ENCODE data around the gene BPI.
"Not testable (repeated sequence)": the region's sequence is repeated elsewhere in the genome, so short reads cannot be mapped to it uniquely, and the experiment has no call there.

The BPI gene

DNA sequence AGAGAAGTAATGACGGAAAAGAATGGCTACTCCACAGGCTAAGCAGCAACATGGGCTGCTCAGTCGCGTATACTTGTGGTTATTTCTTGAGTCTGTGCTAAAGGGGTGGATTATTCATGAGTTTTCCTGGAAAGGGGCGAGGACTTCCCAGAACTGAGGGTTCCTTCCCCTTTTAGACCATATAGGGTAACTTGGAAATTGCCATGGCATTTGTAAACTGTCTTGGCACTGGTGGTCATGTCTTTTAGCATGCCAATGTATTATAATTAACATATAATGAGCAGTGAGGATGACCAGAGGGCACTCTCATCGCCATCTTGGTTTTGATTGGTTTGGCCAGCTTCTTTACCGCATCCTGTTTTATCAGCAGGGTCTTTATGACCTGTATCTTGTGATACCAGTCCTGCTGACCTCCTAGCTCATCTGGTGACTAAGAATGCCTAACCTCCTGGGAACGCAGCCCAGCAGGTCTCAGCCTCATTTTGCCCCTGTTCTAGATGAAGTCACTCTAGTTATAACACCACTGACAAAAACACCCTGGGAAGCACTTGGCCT is 53.8 kb downstream of the BPI start:
- no peak for DNase-seq (ENCODE audit: low read depth in 1 of 2, low spot score in 1 of 2)

DNA sequence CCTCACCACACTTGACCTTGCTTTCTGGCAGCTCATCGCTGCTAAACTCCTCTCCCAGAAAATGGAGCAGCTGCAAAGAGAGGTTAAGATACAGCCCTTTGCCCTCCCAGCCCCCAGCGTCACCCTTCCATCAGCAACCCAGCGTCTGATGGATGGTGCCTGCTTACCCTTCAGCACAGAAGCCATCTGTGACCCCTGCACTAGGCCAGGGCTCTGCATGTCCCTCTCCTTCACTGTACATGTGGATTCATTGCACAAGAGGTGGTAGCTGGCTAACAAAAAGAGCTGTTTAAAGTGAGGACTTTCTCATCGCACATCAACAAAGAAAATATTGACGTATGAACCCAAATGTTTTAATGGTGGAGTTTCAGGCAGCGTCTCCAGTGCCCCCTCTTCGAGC is 54.6 kb downstream of the BPI start:
- DNase-seq (ENCODE audit: low read depth in 1 of 2, low spot score in 1 of 2): no peak

DNA sequence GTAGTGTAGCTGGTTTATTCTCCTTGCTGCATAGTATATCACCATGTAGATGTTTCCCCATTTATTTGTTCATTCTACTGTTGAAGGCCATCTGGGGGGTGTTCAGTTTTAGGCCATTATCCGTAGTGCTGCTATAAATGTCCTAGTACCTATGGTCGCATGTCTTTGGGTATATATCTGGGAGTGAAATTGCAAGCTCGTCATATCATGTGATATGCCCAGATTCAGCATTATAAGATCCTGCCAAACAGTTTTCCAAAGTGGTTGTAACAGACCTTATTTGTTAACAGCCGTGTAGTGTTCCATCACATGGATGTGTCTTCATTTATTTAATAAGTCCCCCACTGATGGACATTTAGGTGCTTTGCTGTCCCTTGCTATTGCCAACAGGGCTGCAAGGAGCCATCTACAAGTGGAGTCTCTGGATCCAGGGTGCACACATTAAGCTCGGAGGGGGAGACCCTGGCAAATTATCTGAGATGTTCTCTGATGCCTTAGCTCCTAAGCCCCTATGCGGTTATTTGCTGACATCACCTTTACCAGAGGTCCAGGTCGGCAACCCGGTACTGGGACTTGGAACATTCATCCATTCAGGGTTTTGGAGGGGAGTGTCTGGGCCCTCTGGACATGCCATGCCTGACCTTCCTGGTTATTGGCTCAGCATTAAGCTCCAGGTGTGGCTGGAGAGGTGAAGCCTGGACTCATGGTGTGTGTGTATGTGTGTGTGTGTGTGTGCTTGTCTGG is 59.2 kb downstream of the BPI start:
- no peak for DNase-seq (ENCODE audit: low read depth in 1 of 2, low spot score in 1 of 2)

- no peak for DNase-seq (ENCODE audit: low read depth in 1 of 2, low spot score in 1 of 2)
Observed at GRCh38 chr20:38369389-38369788, 65.4 kb downstream of the BPI start.

GRCh38 chr20:38372806-38373205 is 68.8 kb downstream of the BPI start:
- no peak for DNase-seq (ENCODE audit: low read depth in 1 of 2, low spot score in 1 of 2)

GRCh38 chr20:38373231-38373867 is 69.4 kb downstream of the BPI start:
- no peak for DNase-seq (ENCODE audit: low read depth in 1 of 2, low spot score in 1 of 2)

GRCh38 chr20:38373898-38374297 is 69.9 kb downstream of the BPI start:
- DNase-seq (ENCODE audit: low read depth in 1 of 2, low spot score in 1 of 2): no peak

- no peak for DNase-seq (ENCODE audit: low read depth in 1 of 2, low spot score in 1 of 2)
Observed at GRCh38 chr20:38377039-38377685, 73.2 kb downstream of the BPI start.

DNA sequence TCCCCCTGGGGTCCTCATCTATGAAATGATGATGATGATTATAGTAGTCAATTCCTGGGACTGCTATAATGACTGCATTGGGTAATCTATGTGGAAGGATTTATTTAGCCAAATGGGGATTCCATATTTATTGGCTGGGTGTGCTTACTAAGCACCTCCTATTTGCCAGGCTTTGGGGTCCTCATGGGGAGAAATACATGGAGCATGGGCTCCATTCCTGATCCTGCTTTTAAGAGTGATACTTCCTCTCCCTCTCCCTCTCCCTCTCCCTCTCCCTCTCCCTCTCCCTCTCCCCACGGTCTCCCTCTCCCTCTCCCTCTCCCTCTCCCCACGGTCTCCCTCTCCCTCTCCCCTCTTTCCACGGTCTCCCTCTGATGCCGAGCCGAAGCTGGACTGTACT is 73.9 kb downstream of the BPI start:
- not testable (repeated sequence) for DNase-seq (ENCODE audit: low read depth in 1 of 2, low spot score in 1 of 2)

DNA sequence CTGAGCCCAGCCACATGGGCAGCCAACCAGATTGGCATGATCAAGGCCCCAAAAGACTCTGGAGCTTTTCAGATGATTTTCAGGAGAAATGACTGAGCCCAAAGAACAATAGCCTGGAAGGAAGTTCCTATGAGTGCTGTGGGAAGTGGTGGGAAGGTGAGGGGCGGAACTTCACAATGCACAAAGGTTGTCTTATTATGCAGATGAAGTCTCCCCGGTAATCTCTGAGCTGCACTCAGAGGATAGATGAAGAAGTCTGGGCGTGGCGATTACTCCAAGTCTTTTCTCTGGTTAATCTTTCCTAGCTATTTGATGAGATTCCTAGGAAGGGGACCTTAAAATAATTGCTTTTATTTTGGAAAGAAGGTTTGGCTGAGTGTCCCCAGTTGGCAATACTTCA is 79.2 kb downstream of the BPI start:
- no peak for DNase-seq (ENCODE audit: low read depth in 1 of 2, low spot score in 1 of 2)

DNA sequence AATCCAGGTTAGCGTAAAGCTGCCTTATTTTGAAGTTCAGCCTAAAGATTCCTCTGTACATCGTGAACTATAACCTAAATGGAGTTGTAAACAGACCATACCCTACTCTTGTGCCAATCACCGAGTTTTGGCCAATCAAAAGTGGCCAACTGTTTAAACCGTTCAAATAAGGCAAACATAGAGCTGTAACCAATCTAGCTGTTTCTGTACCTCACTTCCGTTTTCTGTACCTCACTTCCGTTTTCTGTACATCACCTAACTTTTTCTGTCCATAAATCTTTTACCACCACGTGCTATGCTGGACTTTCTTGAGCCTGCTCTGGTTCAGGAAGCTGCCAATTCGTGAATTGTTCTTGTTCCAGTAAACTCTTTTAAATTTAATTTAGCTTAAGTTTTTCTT is 82.0 kb downstream of the BPI start:
- no peak for DNase-seq (ENCODE audit: low read depth in 1 of 2, low spot score in 1 of 2)

GRCh38 chr20:38386851-38387250 is 82.9 kb downstream of the BPI start:
- DNase-seq (ENCODE audit: low read depth in 1 of 2, low spot score in 1 of 2): no peak

Measured in activated CD4-positive, alpha-beta T cell treated with anti-CD3 and anti-CD28 coated beads, Interleukin-2, amount 50 U/mL, for 24 hours (primary cell).